GM06990 (cell line): ENCODE measurements around the gene OPN4.

Experiments
- DNase-seq: peaks from one replicate; pipeline ENCODE4 v3.0.0-alpha.2; 2011; ENCODE audit not compliant: insufficient read length; ENCODE audit errors: extremely low read depth
- H3K27me3 ChIP-seq: replicated peaks from 2 replicates; pipeline ENCODE4 v1.6.0; 2011; ENCODE audit warnings: low read length; ENCODE audit not compliant: control insufficient read depth, insufficient read depth
- H3K36me3 ChIP-seq: 2 replicates; pipeline ENCODE4 v1.5.1; 2011; ENCODE audit warnings: low read length; ENCODE audit not compliant: control insufficient read depth, insufficient read depth
- H3K4me3 ChIP-seq: replicated peaks from 2 replicates; pipeline ENCODE4 v1.5.1; 2011; ENCODE audit warnings: low read depth, mild to moderate bottlenecking, control low read depth, low read length
- TF ChIP-seq, protein P1 (sequence below): IDR thresholded peaks from 2 replicates; pipeline ENCODE4 v1.5.1; 2011; ENCODE audit warnings: low read length, control low read depth, mild to moderate bottlenecking, inconsistent platforms; ENCODE audit not compliant: insufficient read depth, poor library complexity, severe bottlenecking

The OPN4 gene

GRCh38 chr10:86655596-86655995 lies 1.2 kb downstream of the OPN4 start:
- peaks cover 1% of the 10 kb centered on the region; the same call in 1 of the 2 replicates for H3K27me3 ChIP-seq
- TF ChIP-seq, protein P1, sequence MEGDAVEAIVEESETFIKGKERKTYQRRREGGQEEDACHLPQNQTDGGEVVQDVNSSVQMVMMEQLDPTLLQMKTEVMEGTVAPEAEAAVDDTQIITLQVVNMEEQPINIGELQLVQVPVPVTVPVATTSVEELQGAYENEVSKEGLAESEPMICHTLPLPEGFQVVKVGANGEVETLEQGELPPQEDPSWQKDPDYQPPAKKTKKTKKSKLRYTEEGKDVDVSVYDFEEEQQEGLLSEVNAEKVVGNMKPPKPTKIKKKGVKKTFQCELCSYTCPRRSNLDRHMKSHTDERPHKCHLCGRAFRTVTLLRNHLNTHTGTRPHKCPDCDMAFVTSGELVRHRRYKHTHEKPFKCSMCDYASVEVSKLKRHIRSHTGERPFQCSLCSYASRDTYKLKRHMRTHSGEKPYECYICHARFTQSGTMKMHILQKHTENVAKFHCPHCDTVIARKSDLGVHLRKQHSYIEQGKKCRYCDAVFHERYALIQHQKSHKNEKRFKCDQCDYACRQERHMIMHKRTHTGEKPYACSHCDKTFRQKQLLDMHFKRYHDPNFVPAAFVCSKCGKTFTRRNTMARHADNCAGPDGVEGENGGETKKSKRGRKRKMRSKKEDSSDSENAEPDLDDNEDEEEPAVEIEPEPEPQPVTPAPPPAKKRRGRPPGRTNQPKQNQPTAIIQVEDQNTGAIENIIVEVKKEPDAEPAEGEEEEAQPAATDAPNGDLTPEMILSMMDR = no peak
- no peak for DNase-seq
- no peak overlapping the region for H3K4me3 ChIP-seq
- H3K36me3 ChIP-seq = no peaks in the 10 kb centered on the region

GRCh38 chr10:86657011-86657395 lies 2.7 kb downstream of the OPN4 start:
- Histone ChIP-seq H3K36me3 (no peaks in the 10 kb centered on the region), H3K27me3 (no peaks in the 10 kb centered on the region; the same call in 1 of the 2 replicates), H3K4me3 (no peak overlapping the region)
- TF ChIP-seq, protein P1 = no peak
- DNase-seq = no peak

DNA sequence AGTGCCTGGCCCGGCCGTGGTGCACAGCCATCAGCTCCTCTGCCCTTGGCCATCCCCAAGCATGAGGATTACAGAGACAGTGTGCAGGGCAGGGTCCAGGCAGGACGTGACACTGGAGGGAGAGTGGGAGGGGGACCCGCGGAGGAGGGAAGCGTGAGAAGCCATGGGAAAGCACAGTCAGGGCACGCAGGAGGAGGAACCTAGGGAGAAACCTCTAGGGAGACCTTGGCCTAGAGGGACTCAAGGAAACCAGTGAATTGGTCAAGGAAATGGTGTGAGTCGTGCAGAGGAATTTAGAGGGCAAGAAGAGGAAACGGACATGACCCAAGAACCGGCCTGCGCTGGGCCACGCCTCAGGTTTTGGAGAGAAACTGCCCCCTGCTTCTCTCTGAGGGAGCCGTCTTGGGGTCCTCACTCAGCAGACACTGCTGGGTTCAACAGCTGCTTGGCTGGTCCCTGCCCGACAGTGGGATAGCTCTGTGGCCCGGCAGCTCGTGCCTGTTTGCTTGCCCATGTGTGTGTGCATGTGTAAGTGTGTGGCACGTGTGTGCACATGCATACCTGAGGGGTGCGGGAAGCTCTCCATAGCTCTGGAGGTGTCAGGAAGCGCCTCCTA lies 3.2 kb downstream of the OPN4 start:
- TF ChIP-seq, protein P1 = no peak
- no peak for DNase-seq
- H3K4me3 ChIP-seq = no peak overlapping the region
- no peaks in the 10 kb centered on the region for H3K36me3 ChIP-seq
- no peaks in the 10 kb centered on the region; the same call in 1 of the 2 replicates for H3K27me3 ChIP-seq

- no peaks in the 10 kb centered on the region for H3K36me3 ChIP-seq
- TF ChIP-seq, protein P1 = no peak
- H3K27me3 ChIP-seq = no peaks in the 10 kb centered on the region; the same call in 1 of the 2 replicates
- H3K4me3 ChIP-seq = no peak overlapping the region
- no peak for DNase-seq
These were observed 4.0 kb downstream of the OPN4 start for GRCh38 chr10:86658261-86658741.

GRCh38 chr10:86658751-86659150 lies 4.4 kb downstream of the OPN4 start:
- DNase-seq = no peak
- no peak overlapping the region for H3K4me3 ChIP-seq
- no peaks in the 10 kb centered on the region; the same call in 1 of the 2 replicates for H3K27me3 ChIP-seq
- TF ChIP-seq, protein P1 = no peak
- H3K36me3 ChIP-seq = no peaks in the 10 kb centered on the region
